Measurements from ENCODE around the gene LRRC7.

DNA sequence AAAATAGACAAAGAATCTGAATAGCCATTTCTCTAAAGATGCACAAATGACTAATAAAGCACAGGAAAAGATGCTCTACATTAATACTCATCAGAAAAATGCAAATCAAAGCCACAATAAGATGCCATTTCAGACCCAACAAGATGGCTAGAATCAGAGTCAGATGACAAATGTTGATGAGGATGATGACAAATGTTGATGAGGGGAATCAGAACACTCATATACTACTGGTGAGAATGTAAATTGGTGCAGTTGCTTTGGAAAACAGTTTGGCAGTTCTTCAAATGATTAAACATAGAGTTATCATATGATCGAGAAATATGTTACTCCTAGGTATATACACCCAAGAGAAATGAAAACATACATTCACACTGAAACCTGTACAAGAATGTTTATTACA, 603.8 kb downstream of the LRRC7 start:
- TF ChIP-seq, protein P1, sequence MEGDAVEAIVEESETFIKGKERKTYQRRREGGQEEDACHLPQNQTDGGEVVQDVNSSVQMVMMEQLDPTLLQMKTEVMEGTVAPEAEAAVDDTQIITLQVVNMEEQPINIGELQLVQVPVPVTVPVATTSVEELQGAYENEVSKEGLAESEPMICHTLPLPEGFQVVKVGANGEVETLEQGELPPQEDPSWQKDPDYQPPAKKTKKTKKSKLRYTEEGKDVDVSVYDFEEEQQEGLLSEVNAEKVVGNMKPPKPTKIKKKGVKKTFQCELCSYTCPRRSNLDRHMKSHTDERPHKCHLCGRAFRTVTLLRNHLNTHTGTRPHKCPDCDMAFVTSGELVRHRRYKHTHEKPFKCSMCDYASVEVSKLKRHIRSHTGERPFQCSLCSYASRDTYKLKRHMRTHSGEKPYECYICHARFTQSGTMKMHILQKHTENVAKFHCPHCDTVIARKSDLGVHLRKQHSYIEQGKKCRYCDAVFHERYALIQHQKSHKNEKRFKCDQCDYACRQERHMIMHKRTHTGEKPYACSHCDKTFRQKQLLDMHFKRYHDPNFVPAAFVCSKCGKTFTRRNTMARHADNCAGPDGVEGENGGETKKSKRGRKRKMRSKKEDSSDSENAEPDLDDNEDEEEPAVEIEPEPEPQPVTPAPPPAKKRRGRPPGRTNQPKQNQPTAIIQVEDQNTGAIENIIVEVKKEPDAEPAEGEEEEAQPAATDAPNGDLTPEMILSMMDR (IDR thresholded peaks at IDR 0.05) = no peak
- TF ChIP-seq POLR2A (IDR thresholded peaks at IDR 0.05) = no peak
- no peak for TF ChIP-seq POLR2AphosphoS5 (IDR thresholded peaks at IDR 0.05)

Data from prostate gland (tissue), 2 donors.